Right ventricle myocardium superior (tissue), 1 donor: Measurements from ENCODE around the gene DLL4. TPM values are rescaled to one million over a fixed set of nuclear protein-coding genes. Genes with fewer than 3 reads are reported as not detected.

ENCODE experiments used
- ATAC-seq: fragments of 200-7000 bp; cut with Tn5 transposase; one replicate; pipeline ENCODE4 v1.9.1; 2020; ENCODE audit warnings: mild to moderate bottlenecking; ENCODE audit not compliant: poor library complexity
- DNase-seq: peaks from one replicate; pipeline ENCODE4 v3.0.0-alpha.2; 2020
- intact Hi-C: fragments of 100-400 bp; cut with DNase I; formaldehyde crosslinking; loops from one replicate; pipeline ENCODE4 v1.11.2; 2022
- total RNA-seq: library from RNA; stranded (reverse); fragmentation: NEBNext Ultra II Directional; extraction: Animal tissue kit (Norgen Biotek cat#: 25700); gene quantifications from one replicate; pipeline ENCODE4 v1.2.1, GENCODE V29; 2021
- donor health status: DM: no; HTN: yes; CAD: no; lungs with severe emphysema.

DLL4 gene
- total RNA-seq, 1 donor from 2014 or later, result 10.7 TPM

GRCh38 chr15:40902605-40903561 is 26.3 kb upstream of the DLL4 start:
- ATAC-seq (no peak), DNase-seq (peak; percentile 80)
- intact Hi-C loops, result loop anchor here (5.0 kb wide), 1 partner anchor 284 kb away; no protein-coding TSS in a partner anchor

- intact Hi-C loops, result loop anchor here (5.0 kb wide), 2 partner anchors 38 to 283 kb away; no protein-coding TSS in a partner anchor
- no peak for ATAC-seq
- no peak for DNase-seq
These were observed 24.5 kb upstream of the DLL4 start for GRCh38 chr15:40904552-40905201.

- DNase-seq, result peak; percentile 91
- peak; percentile 84 for ATAC-seq
- intact Hi-C loops, result loop anchor here (2.0 to 5.0 kb wide), 2 partner anchors 36 to 116 kb away; no protein-coding TSS in a partner anchor
These were observed 22.8 kb upstream of the DLL4 start for GRCh38 chr15:40906091-40906990.

- DNase-seq, result peak; percentile 84
- peak; percentile 57 for ATAC-seq
- intact Hi-C loops, result loop anchor here (2.0 to 5.0 kb wide), 2 partner anchors 35 to 116 kb away; no protein-coding TSS in a partner anchor
These were observed 21.9 kb upstream of the DLL4 start for GRCh38 chr15:40906991-40907802.

GRCh38 chr15:40908095-40908494 is 21.0 kb upstream of the DLL4 start:
- DNase-seq (no peak), ATAC-seq (no peak)
- intact Hi-C loops, result loop anchor here (5.0 kb wide), 1 partner anchor 34 kb away; no protein-coding TSS in a partner anchor

GRCh38 chr15:40909662-40910630 is 19.2 kb upstream of the DLL4 start:
- intact Hi-C loops, result loop anchor here (5.0 kb wide), 1 partner anchor 32 kb away; no protein-coding TSS in a partner anchor
- ATAC-seq, result peak; percentile 8
- DNase-seq, result peak; percentile 78

GRCh38 chr15:40911141-40911540 is 18.0 kb upstream of the DLL4 start:
- no peak for ATAC-seq
- intact Hi-C loops, result no loop called here
- no peak for DNase-seq

- DNase-seq, result no peak
- intact Hi-C loops, result no loop called here
- no peak for ATAC-seq
These were observed 17.4 kb upstream of the DLL4 start for GRCh38 chr15:40911693-40912092.

GRCh38 chr15:40912478-40912877 is 16.7 kb upstream of the DLL4 start:
- intact Hi-C loops, result no loop called here
- DNase-seq (no peak), ATAC-seq (no peak)

- no peak for DNase-seq
- ATAC-seq, result no peak
- intact Hi-C loops, result no loop called here
These were observed 15.1 kb upstream of the DLL4 start for GRCh38 chr15:40914013-40914412.

GRCh38 chr15:40914486-40914885 is 14.7 kb upstream of the DLL4 start:
- DNase-seq, result no peak
- intact Hi-C loops, result no loop called here
- ATAC-seq, result no peak

GRCh38 chr15:40915116-40915661 is 14.0 kb upstream of the DLL4 start:
- intact Hi-C loops, result no loop called here
- no peak for ATAC-seq
- no peak for DNase-seq

- DNase-seq (no peak), ATAC-seq (no peak)
- intact Hi-C loops, result no loop called here
These were observed 13.5 kb upstream of the DLL4 start for GRCh38 chr15:40915679-40916078.

GRCh38 chr15:40917585-40917984 is 11.6 kb upstream of the DLL4 start:
- ATAC-seq (no peak), DNase-seq (no peak)
- intact Hi-C loops, result no loop called here

- ATAC-seq (no peak), DNase-seq (no peak)
- intact Hi-C loops, result no loop called here
These were observed 10.9 kb upstream of the DLL4 start for GRCh38 chr15:40918146-40918798.
